K562 (cell line): ENCODE results near the gene C20orf96. TPM values are rescaled to one million over a fixed set of nuclear protein-coding genes. Genes with fewer than 3 reads are reported as not detected.
A peak's percentile ranks its signal among the peaks of the same experiment; 100 is the strongest.

Source experiments
- ATF6 ChIP-seq: sonication (generic); formaldehyde crosslinking; IDR thresholded peaks from 2 replicates; pipeline ENCODE4 v1.4.0; 2020; ENCODE audit warnings: mild to moderate bottlenecking, missing genetic modification reagents
- BCOR ChIP-seq: fragments of 450-650 bp; IDR thresholded peaks from 2 replicates; pipeline ENCODE4 v1.6.1; 2016
- CEBPB ChIP-seq: fragments of 450-650 bp; IDR thresholded peaks from 2 replicates; pipeline ENCODE4 v1.6.1; 2016; ENCODE audit warnings: missing genetic modification characterization, missing compliant biosample characterization
- CTCF ChIP-seq, 3 experiments: IDR thresholded peaks in 2 of 3; conservative IDR thresholded peaks in 1 of 3; 2 replicates each; pipeline ENCODE4 v1.5.1; 2011 to 2012; ENCODE audit warnings: low read length in 3 of 3, mild to moderate bottlenecking in 3 of 3, control low read depth in 2 of 3, improper control_type of control experiment in 1 of 3, inconsistent platforms in 1 of 3, low read depth in 1 of 3, mixed read lengths in 1 of 3, moderate library complexity in 1 of 3; ENCODE audit not compliant: insufficient read depth in 2 of 3
- FOXA3 ChIP-seq, 2 experiments: fragments of 450-650 bp in 1 of 2; sonication (generic) in 1 of 2; formaldehyde crosslinking; IDR thresholded peaks in 1 of 2; conservative IDR thresholded peaks in 1 of 2; 2 replicates each; pipeline versions ENCODE4 v1.4.0 to v1.8.0; 2020 to 2022; ENCODE audit warnings: mild to moderate bottlenecking in 2 of 2, missing genetic modification reagents in 1 of 2
- FOXO4 ChIP-seq: fragments of 450-650 bp; formaldehyde crosslinking; IDR thresholded peaks from 2 replicates; pipeline ENCODE4 v1.4.0; 2020; ENCODE audit warnings: mild to moderate bottlenecking, moderate library complexity
- HMGN3 ChIP-seq: IDR thresholded peaks from 2 replicates; pipeline ENCODE4 v1.6.1; 2011; ENCODE audit warnings: borderline replicate concordance, low read depth, mild to moderate bottlenecking, mixed read lengths, low read length; ENCODE audit not compliant: insufficient read length; ENCODE audit errors: extremely low read depth
- KHSRP ChIP-seq: fragments of 450-650 bp; IDR thresholded peaks from 2 replicates; pipeline ENCODE4 v1.6.1; 2017
- KLF13 ChIP-seq: fragments of 450-650 bp; IDR thresholded peaks from 2 replicates; pipeline ENCODE4 v1.6.1; 2016; ENCODE audit warnings: missing genetic modification characterization, low read depth, mild to moderate bottlenecking, missing compliant biosample characterization, moderate library complexity, borderline replicate concordance
- MAZ ChIP-seq, 2 experiments: fragments of 450-650 bp in 1 of 2; sonication (generic) in 1 of 2; formaldehyde crosslinking; IDR thresholded peaks in 1 of 2; conservative IDR thresholded peaks in 1 of 2; 2 replicates each; pipeline versions ENCODE4 v1.4.0 to v1.5.0; 2020; ENCODE audit warnings: mild to moderate bottlenecking in 1 of 2, missing genetic modification reagents in 1 of 2
- NRF1 ChIP-seq, 2 experiments: fragments of 450-650 bp; IDR thresholded peaks in 1 of 2; conservative IDR thresholded peaks in 1 of 2; 2 replicates each; pipeline ENCODE4 v1.6.1; 2014; ENCODE audit warnings: mild to moderate bottlenecking in 2 of 2
- RAD21 ChIP-seq, 2 experiments: fragments of 250-450 bp in 1 of 2; fragments of 450-650 bp in 1 of 2; sonication (Bioruptor Pico) in 1 of 2; formaldehyde crosslinking in 1 of 2; IDR thresholded peaks in 1 of 2; conservative IDR thresholded peaks in 1 of 2; 2 replicates each; pipeline versions ENCODE4 v1.4.0 to v1.8.0; 2020 to 2022; ENCODE audit warnings: mild to moderate bottlenecking in 2 of 2, moderate library complexity in 1 of 2
- SMAD2 ChIP-seq: fragments of 150-350 bp; IDR thresholded peaks from 2 replicates; pipeline ENCODE4 v1.6.1; 2014; ENCODE audit warnings: low read depth, mild to moderate bottlenecking, low read length
- SP1 ChIP-seq: sonication (generic); formaldehyde crosslinking; IDR thresholded peaks from 2 replicates; pipeline ENCODE4 v1.8.1; 2022; ENCODE audit warnings: mild to moderate bottlenecking, missing genetic modification reagents
- ZBTB1 ChIP-seq: sonication (generic); formaldehyde crosslinking; IDR thresholded peaks from 2 replicates; pipeline ENCODE4 v1.8.1; 2023; ENCODE audit warnings: missing genetic modification reagents, low read depth, mild to moderate bottlenecking, borderline replicate concordance
- ZFX ChIP-seq: sonication (generic); formaldehyde crosslinking; IDR thresholded peaks from 2 replicates; pipeline ENCODE4 v1.8.0; 2022; ENCODE audit warnings: mild to moderate bottlenecking, missing genetic modification reagents, moderate library complexity
- ZNF639 ChIP-seq, 2 experiments: fragments of 200-800 bp in 1 of 2; sonication (Bioruptor generic) in 1 of 2; sonication (generic) in 1 of 2; formaldehyde crosslinking in 1 of 2; IDR thresholded peaks in 1 of 2; conservative IDR thresholded peaks in 1 of 2; 2 replicates each; pipeline versions ENCODE4 v1.5.0 to v1.6.1; 2016 to 2020; ENCODE audit warnings: missing compliant biosample characterization in 1 of 2, missing genetic modification characterization in 1 of 2, missing genetic modification reagents in 1 of 2
- ZNF75A ChIP-seq: fragments of 450-650 bp; formaldehyde crosslinking; IDR thresholded peaks from 2 replicates; pipeline ENCODE4 v1.4.0; 2020; ENCODE audit warnings: mild to moderate bottlenecking
- polyA plus RNA-seq, 8 experiments: library from polyadenylated mRNA; depleted of rRNA in 4 of 8; stranded (reverse) in 5 of 8; unstranded in 3 of 8; fragments of >200 nt; fragmentation: Nextera tagmentation in 2 of 8; fragmentation: Illumina TruSeq in 1 of 8; extraction: Ambion mirVana in 2 of 8; extraction: Trizol in 1 of 8; gene quantifications; 2 replicates each; pipeline versions ENCODE4 v1.2.1 to v1.2.3, GENCODE V29; 2011 to 2014; ENCODE audit warnings: inconsistent platforms in 1 of 8, missing spikeins in 1 of 8
- total RNA-seq, 7 experiments: library from RNA; depleted of rRNA in 6 of 7; stranded (reverse); fragments of >200 nt in 6 of 7; fragmentation: Illumina TruSeq in 2 of 7; extraction: Trizol in 2 of 7; gene quantifications; 2 replicates each; pipeline versions ENCODE4 v1.2.1 to v1.2.3, GENCODE V29; 2011 to 2021; ENCODE audit warnings: low replicate concordance in 1 of 7

The C20orf96 gene
- total and polyA plus RNA-seq, 9 of the 15 experiments (the other 6 are each of a cell fraction or from before 2014, with no cell fraction given): 1.7 to 11.7 (median 4.2) TPM

- TF ChIP-seq FOXO4 (CRISPR knock-in tag) (no peak), ZFX (CRISPR knock-in tag) (peak; percentile 11; the same call in 1 of the 2 replicates), KHSRP (no peak), ATF6 (CRISPR knock-in tag) (0 out of 2 replicates have a peak, but pooled peaks have one; percentile 37), MAZ (CRISPR knock-in tag; conservative IDR thresholded peaks at IDR 0.05 in 1 of 2, IDR thresholded peaks at IDR 0.05 in 1 of 2) (peak; percentile 96 to 97), HMGN3 (peak; percentile 68), KLF13 (peak; percentile 77; the same call in 1 of the 2 replicates), NRF1 (conservative IDR thresholded peaks at IDR 0.05 in 1 of 2, IDR thresholded peaks at IDR 0.05 in 1 of 2) (peak; percentile 93 to 94), CTCF (IDR thresholded peaks at IDR 0.05 in 2 of 3, conservative IDR thresholded peaks at IDR 0.05 in 1 of 3; ENCODE audit: insufficient read depth in 2 of 3, low read depth in 1 of 3, low read length in 3 of 3) (no peak), RAD21 (CRISPR knock-in tag; conservative IDR thresholded peaks at IDR 0.05 in 1 of 2, IDR thresholded peaks at IDR 0.05 in 1 of 2) (no peak), SP1 (CRISPR knock-in tag) (peak; percentile 76), ZNF639 (CRISPR knock-in tag; conservative IDR thresholded peaks at IDR 0.05 in 1 of 2, IDR thresholded peaks at IDR 0.05 in 1 of 2) (no peak), CEBPB (no peak), SMAD2 (no peak), ZBTB1 (CRISPR knock-in tag) (no peak), ZNF75A (no peak), FOXA3 (CRISPR knock-in tag; conservative IDR thresholded peaks at IDR 0.05 in 1 of 2, IDR thresholded peaks at IDR 0.05 in 1 of 2) (0 out of 4 replicates have a peak, but pooled peaks of 1 of the 2 experiments have one; percentile 29), BCOR (no peak)
Measured at GRCh38 chr20:327186-328026, 36.9 kb upstream of the C20orf96 start (continued).
